HG03045 (cell line): ENCODE data around the gene FOXR2.
A peak's percentile ranks its signal among the peaks of the same experiment; 100 is the strongest.

ENCODE experiments used
- ATAC-seq: cut with Tn5 transposase; IDR thresholded peaks from one replicate; pipeline ENCODE4 v1.9.1; 2021; ENCODE audit warnings: mild to moderate bottlenecking, moderate library complexity; ENCODE audit not compliant: unreplicated experiment

Gene FOXR2, protein sequence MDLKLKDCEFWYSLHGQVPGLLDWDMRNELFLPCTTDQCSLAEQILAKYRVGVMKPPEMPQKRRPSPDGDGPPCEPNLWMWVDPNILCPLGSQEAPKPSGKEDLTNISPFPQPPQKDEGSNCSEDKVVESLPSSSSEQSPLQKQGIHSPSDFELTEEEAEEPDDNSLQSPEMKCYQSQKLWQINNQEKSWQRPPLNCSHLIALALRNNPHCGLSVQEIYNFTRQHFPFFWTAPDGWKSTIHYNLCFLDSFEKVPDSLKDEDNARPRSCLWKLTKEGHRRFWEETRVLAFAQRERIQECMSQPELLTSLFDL

DNA sequence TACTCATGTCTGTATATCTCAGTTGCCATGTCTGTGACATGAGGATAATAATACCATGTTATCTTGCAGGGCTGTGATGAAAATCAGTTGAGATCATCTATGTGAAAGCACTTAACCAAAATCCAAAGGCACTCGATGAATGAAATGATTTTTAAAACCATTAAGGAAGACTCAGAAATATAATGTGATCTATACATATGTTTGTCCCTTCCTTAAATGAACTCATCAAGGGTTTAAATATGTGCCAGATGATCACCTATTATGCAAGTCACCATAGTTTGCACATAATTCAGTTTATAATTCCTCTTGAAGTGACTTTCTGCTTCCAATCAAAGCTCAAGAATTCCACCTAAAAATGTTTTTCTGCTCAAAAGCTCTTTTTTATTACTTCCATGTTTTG lies at the start of gene FOXR2:
Gene FOXR2 (plus strand): TSS at position 301 of the 400 bp plus-strand sequence. CDS start 312 bp downstream, outside the sequence.
- ATAC-seq: no peak

DNA sequence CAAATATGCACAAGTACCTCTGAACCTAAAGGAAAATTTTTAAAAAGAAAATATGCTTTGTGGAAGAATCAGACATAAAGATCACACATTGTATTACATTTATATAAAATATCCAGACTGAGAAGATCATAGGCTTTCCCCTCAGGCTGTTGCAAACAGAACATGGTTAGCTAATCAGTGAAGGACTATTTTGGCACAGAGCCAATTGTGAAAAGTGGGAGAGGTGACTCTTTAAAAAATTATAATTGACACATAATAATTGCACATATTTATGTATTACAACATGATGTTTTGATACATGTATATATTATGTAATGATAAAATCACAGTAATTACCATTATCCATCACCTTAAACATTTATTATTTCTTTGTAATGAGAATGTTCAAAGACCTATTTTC lies 44.1 kb upstream of the FOXR2 start:
- no peak for ATAC-seq

DNA sequence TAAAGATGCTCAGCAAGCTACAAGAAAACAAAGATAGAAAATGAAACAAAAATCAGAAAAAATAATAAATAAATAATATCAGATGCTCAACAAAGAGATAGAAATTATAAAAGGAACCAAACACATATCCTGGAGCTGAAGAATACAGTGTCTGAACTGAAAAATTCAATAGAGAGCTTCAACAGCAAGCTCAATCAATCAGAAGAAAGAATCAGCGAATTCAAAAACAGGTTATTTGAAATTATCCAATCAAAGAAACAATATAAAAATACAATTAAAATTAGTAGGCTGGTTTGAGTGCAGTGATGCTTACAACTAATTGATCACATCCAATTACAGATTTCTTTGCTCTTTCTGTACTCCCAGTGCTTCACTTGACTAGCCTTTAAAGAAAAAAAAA lies 40.8 kb upstream of the FOXR2 start:
- no peak for ATAC-seq

DNA sequence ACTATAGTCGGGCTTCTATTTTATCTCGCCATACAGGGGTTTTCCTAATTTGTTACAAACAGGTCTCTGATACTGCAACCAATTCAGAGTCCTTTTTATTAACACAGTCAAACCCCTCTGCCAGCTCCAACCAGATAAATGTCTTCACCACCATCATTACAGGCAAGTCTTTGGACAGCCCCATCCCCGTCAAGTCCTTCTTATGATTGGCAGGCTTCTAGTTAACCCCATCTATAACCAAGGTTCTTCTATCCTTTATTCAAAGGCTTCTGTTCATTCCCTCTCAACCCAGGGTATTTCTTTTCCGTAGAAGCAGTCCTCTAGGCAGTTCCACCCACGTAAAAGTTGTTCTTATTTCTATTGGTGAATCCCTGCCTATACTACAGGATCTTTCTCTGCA lies 29.9 kb upstream of the FOXR2 start:
- no peak for ATAC-seq

DNA sequence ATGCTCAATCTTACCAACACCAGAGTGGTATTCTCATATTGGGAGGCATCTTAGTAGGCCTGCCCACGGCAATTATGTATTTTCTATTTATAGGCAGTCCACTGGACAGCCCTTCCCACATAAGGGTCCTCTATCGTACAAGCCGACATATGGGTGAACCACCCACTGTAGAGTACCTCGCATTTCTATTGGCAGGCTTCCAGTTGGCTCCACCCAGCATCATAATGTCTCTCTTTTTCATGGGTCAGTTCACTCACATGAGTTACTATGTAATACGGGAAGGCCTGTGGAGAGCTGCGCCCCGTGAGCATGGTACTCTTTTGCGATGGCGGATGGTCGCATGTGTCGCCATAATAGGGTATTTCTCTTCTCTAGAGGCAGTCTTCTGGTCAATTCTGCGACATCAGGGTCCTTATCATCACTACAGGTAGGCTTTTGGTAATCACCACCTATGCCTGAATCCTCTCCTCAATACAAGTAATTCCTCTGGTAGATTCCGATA lies 29.4 kb upstream of the FOXR2 start:
- no peak for ATAC-seq

DNA sequence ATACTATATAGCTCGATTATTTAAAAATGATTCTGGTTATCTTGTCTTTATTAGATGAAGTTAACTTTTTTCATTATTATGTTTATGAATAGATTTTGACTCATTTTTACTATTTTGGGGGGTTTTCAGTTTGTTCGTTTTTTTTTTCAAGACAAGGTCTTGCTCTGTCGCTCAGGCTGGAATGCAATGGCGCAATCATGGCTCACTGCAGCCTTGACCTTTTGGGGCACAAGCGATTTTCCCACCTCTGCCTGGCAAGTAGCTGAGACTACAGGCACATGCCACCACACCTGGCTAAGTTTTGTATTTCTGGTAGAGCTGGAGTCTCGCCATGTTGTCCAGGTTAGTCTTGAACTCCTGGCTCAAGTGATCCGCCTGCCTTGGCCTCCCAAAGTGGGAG lies 24.9 kb upstream of the FOXR2 start:
- ATAC-seq: no peak

DNA sequence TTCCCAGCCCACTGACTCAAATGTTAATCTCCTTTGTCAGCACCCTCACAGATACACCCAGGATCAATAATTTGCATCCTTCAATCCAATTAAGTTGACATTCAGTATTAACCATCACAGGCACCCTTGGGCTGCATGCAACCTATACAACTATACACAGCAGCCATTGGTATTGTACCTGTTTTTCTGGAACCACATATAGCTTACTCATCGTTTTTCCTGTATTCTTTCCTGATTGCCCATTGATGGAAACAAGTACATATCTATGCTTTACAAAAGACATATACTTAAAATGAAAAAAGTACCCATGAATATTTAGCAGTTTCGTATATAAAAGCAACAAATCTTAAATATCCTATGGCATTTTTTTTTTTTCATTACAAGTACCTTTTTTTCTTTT lies 3.7 kb upstream of the FOXR2 start:
- no peak for ATAC-seq

DNA sequence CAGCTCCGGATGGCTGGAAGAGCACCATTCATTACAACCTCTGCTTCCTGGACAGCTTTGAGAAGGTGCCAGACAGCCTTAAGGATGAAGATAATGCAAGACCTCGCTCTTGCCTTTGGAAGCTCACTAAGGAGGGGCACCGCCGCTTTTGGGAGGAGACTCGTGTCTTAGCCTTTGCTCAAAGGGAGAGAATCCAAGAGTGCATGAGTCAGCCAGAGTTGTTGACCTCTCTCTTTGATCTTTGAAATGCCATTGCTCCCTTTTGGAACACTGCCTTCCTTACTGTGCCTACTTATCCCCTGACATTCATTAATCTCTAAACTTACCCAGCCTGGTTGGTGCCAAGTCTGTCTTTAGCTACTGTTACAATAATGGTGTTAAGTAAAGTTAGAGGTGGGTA lies 1.2 kb downstream of the FOXR2 start:
- ATAC-seq: no peak

DNA sequence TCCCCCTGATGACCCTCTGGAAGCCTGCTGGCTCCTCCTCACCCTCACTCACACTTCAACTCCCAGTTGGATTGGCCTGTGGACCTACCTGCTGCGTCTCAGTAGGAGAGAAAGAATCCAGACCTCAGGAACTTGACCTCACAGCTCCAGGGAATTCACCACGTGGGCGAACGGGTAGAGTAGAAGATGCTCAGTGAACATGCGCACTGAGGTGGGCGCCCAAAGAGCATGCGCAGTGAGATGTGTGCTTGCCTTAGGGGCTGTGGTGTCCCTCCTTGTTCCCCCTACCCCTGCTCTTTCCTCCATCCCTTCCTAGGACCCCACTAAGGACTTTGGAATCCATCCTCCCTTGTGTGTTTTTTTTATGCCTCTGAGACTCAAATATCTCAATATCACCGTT lies 12.9 kb downstream of the FOXR2 start:
- ATAC-seq: no peak

DNA sequence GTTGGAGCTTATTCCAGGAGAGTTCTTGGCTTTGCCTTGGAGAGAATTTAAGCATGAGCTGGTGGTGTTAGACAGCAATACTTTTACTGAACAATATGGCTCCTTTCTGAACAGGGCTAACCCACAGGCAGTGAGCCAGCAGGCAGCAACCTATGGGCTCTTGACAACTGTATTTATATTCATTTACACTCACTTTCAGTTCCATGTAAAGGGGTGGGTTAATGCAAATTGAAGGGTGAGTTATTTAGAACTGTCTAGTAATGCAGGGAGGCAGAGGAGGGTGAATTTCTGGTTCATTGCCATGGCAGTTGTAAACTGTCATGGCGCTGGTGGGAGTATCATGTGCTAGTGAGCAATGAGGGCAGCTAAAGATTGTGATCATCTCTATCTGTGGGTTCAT lies 15.7 kb downstream of the FOXR2 start:
- ATAC-seq: peak; percentile 79

DNA sequence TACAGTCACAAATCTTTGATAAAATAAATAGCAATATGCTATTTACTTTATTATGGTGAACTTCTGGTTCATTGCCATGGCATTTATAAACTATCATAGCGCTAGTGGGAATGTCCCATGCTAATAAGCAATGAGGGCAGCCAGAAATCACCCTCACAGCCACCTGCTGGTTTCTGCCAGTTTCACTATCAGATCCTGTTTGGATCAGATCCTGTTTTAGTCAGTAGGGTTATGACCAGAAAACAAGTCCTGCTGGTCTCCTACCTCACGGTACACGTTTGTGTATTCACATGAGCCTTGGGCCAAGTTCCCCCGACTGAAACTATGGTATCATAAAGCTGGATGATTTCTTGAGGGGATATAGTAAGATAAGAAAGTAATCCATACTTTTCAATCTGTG lies 17.7 kb downstream of the FOXR2 start:
- peak; percentile 82 for ATAC-seq

DNA sequence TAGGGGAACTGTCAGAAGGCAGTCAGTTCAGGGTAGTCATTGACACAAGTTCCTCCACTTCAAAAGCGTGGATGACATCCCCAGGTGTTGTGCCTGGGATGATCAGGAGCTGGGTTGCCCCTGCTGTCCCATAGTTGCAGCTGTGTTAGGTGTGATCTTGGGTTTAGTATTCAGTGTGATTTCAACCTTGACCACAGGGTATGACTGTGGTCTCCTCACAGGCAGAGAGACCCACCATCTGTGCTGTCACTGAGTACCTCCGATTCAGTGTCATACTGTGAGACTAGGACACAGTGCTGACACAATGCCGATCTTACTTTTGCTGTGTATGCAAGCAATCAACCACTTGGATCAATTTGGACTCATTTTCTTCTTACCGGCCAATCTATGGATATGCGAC lies 25.2 kb downstream of the FOXR2 start:
- ATAC-seq: peak; percentile 64

DNA sequence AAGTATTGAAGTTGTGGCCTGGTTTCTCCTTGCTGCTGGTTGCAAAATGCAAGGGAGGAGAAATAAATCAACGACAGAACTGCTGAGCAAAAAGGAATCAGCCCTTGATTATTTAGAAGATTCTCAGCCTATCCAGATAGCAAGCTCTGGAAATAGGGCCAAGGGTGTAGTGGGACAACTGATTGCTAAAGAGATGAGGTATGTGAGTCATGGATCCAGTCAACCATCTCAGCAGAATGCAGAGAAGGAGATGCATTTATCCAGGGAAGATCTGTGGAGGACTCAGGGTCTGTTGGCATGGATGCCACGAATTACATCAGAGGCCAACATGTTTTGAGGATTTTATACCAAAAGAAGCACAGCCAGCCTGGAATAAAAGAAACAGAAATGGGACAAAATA lies 36.7 kb downstream of the FOXR2 start:
- ATAC-seq: no peak

DNA sequence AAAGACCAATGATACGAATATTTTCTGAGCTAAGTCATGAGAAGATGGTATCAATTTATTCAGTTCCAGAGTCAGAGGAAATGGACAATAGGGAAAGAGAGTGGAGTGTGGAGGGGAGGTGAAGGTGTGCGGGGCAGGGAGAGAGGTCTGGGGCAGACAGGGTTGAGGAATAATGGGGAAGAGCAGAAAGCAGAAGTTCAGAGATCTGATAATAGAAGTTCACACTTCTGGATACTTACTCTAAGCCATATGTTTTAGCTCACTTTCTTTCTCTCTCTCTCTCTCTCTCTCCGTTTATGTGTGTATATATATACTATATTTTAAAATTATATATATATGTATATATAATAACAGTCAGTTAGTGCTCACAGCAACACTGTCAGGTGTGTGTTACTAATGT lies 40.4 kb downstream of the FOXR2 start:
- no peak for ATAC-seq

DNA sequence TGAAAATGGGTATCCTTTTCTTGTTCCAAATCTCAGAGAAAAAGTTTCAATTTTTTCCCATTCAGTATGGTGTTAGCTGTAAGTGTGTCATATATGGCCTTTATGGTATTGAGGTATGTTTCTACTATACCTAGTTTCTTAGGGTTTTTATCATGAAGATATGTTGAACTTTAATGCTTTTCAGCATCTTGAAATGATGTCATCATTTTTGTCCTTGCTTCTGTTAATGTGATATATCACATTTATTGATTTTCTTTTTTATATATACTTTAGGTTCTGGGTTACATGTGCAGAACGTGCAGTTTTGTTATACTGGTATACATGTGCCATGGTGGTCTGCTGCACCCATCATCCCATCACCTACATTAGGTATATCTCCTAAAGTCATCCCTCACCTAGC lies 44.9 kb downstream of the FOXR2 start:
- ATAC-seq: no peak
